ENCODE data around the gene ADPRHL1. TPM values are rescaled to one million over a fixed set of nuclear protein-coding genes. Genes with fewer than 3 reads are reported as not detected.

ADPRHL1 gene
- total RNA-seq, 1 donor from 2014 or later, result 484 TPM

DNA sequence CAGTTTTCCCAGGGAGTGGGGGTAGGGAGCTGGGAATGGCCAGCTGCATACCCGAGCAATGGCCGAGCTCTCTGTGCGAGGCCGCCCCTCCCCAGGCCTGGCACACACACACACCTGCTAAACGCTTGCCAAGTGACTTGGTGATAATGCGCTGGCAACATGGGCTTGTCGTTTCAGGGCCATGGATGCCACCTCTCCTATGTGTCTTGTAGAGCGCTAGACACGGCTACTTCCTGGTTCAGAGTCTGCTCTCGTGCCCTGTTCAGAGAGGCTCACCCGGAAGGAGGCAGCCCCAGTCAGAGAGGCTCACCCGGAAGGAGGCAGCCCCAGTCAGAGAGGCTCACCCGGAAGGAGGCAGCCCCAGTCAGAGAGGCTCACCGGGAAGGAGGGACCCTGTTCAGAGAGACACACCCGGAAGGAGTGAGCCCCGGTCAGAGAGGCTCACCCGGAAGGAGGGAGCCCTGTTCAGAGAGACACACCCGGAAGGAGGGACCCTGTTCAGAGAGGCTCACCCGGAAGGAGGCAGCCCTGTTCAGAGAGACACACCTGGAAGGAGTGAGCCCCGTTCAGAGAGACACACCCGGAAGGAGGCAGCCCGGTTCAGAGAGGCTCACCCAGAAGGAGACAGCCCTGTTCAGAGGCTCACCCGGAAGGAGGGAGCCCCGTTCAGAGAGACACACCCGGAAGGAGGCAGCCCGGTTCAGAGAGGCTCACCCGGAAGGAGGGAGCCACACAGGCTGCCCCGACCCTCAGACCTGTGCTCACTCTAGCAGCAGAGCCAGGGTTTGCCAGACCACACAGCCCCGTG lies 4.2 kb downstream of the ADPRHL1 start:
- Histone ChIP-seq H3K4me1 (peaks cover 64% of the 10 kb centered on the region), H3K27me3 (ENCODE audit: low read depth) (no peaks in the 10 kb centered on the region), H3K36me3 (peaks cover 13% of the 10 kb centered on the region), H3K27ac (replicated peaks) (peak overlapping the region; percentile 89), H3K9me3 (replicated peaks) (no peaks in the 10 kb centered on the region), H3K4me3 (peak overlapping the region; percentile 71)
- TF ChIP-seq, protein P1, sequence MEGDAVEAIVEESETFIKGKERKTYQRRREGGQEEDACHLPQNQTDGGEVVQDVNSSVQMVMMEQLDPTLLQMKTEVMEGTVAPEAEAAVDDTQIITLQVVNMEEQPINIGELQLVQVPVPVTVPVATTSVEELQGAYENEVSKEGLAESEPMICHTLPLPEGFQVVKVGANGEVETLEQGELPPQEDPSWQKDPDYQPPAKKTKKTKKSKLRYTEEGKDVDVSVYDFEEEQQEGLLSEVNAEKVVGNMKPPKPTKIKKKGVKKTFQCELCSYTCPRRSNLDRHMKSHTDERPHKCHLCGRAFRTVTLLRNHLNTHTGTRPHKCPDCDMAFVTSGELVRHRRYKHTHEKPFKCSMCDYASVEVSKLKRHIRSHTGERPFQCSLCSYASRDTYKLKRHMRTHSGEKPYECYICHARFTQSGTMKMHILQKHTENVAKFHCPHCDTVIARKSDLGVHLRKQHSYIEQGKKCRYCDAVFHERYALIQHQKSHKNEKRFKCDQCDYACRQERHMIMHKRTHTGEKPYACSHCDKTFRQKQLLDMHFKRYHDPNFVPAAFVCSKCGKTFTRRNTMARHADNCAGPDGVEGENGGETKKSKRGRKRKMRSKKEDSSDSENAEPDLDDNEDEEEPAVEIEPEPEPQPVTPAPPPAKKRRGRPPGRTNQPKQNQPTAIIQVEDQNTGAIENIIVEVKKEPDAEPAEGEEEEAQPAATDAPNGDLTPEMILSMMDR (IDR thresholded peaks at IDR 0.05; ENCODE audit: borderline replicate concordance), result no peak
- no peak for DNase-seq
- intact Hi-C loops (cut with micrococcal nuclease), result no loop called here

DNA sequence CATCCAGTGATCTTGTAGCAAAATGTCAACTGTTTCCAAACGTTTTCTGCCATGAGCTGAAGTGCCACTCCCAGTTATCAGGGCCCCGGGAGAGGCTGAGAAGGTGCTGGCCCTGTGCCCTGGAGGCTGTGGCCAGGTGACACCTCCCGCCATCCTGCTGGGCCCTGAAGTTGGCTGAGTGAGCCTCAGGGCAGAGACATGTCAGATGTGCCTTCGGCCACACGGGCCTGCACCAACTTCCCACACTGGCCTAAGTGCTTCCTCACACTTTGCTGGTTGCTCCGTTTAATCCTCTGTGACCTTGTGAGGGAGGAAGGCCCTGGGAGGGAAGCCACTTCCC lies 4.8 kb downstream of the ADPRHL1 start:
- H3K4me3 ChIP-seq, result peak overlapping the region; percentile 71

DNA sequence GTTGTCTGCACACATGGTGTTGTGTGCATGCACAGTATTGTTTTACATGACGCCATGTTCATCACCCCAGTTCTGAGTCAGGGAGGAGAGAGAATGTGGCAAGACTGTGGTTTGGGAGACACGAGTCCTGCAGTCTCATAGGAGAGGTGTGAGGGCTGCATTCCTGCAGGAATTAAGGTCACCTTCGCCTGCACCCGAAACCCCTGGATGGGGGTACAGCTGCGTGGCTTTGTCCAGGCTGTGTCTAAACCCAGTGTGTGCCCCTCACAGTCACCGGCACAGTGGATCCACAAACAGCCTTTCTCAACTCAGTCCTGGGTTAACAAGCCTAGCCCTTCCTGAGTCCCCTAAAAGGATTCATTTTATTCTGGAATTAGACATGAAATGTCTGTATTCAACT lies 5.7 kb downstream of the ADPRHL1 start:
- Histone ChIP-seq H3K4me1 (peaks cover 55% of the 10 kb centered on the region), H3K27me3 (ENCODE audit: low read depth) (no peaks in the 10 kb centered on the region), H3K27ac (replicated peaks) (peak overlapping the region; percentile 89), H3K4me3 (peak overlapping the region; percentile 71), H3K9me3 (replicated peaks) (no peaks in the 10 kb centered on the region), H3K36me3 (peaks cover 23% of the 10 kb centered on the region)
- TF ChIP-seq, protein P1 (IDR thresholded peaks at IDR 0.05; ENCODE audit: borderline replicate concordance), result no peak
- no peak for DNase-seq
- intact Hi-C loops (cut with micrococcal nuclease), result no loop called here

More for the DNA sequence above, 4.8 kb downstream of the ADPRHL1 start:
- Histone ChIP-seq H3K9me3 (replicated peaks) (no peaks in the 10 kb centered on the region), H3K27me3 (ENCODE audit: low read depth) (no peaks in the 10 kb centered on the region), H3K36me3 (peaks cover 19% of the 10 kb centered on the region), H3K4me1 (peaks cover 59% of the 10 kb centered on the region), H3K27ac (replicated peaks) (peak overlapping the region; percentile 89)
- TF ChIP-seq, protein P1 (IDR thresholded peaks at IDR 0.05; ENCODE audit: borderline replicate concordance), result no peak
- peak; percentile 78 for DNase-seq
- intact Hi-C loops (cut with micrococcal nuclease), result no loop called here

DNA sequence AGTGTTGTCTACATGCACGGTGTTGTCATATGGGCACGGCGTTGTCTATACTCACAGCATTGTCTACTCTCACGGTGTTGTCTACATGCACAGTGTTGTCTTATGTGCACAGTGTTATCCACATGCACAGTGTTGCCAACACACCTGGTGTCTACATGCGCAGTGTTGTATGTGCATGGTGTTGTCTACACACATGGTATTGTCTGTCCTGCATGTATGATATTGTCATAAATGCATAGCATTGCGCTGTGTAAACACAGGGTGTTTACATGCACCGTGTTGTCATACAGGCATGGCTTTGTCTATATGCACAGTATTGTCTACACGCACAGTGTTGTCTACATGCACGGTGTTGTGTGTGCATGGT lies 6.8 kb downstream of the ADPRHL1 start:
- Histone ChIP-seq H3K4me3 (peak overlapping the region; percentile 30), H3K27ac (replicated peaks) (no peak overlapping the region), H3K9me3 (replicated peaks) (no peaks in the 10 kb centered on the region), H3K27me3 (ENCODE audit: low read depth) (no peaks in the 10 kb centered on the region), H3K4me1 (peaks cover 55% of the 10 kb centered on the region), H3K36me3 (peaks cover 29% of the 10 kb centered on the region)
- intact Hi-C loops (cut with micrococcal nuclease), result no loop called here
- DNase-seq, result no peak
- TF ChIP-seq, protein P1 (IDR thresholded peaks at IDR 0.05; ENCODE audit: borderline replicate concordance), result no peak

DNA sequence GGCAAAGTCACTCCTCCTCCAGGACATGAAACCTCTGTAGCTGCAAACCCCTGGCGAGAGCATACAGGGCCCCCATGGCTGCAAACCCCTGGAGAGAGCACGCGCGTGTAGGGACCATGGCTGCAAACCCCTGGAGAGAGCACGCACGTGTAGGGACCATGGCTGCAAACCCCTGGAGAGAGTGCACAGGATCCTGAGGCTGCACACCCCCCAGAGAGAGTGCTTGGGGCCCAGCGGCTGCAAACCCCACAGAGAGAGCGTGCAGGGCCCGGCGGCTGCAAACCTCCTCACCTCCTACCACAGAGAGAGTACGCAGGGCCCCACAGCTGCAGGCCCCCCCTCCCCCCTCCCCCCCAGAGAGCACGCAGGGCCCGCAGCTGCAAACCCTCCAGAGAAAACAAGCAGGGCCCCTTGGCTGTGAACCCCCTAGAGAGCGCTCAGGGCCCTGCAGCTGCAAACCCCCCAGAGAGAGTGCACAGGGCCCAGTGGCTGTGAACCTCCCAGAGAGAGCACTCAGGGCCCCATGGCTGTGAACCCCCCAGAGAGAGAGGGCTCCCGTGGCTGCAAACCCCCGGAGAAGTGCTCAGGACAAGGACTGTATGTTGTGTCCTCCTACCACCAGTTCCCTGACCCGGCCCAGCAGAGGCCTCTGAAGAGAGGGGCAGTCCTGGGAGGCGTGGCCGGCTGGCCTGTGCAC lies 7.3 kb downstream of the ADPRHL1 start:
- TF ChIP-seq, protein P1 (IDR thresholded peaks at IDR 0.05; ENCODE audit: borderline replicate concordance), result no peak
- H3K9me3 ChIP-seq (replicated peaks), result no peaks in the 10 kb centered on the region
- DNase-seq, result no peak
- peaks cover 55% of the 10 kb centered on the region for H3K4me1 ChIP-seq
- H3K27me3 ChIP-seq (ENCODE audit: low read depth), result no peaks in the 10 kb centered on the region
- intact Hi-C loops (cut with micrococcal nuclease), result no loop called here
- H3K27ac ChIP-seq (replicated peaks), result peak overlapping the region; percentile 20
- H3K36me3 ChIP-seq, result peaks cover 34% of the 10 kb centered on the region
- peak overlapping the region; percentile 30 for H3K4me3 ChIP-seq
